OCI-M2 (cell line): ENCODE results near the gene ZNF454.

Source experiments
- DNase-seq: peaks from one replicate; lab custom pipeline; 2025; ENCODE audit not compliant: unreplicated experiment; lab: John Stamatoyannopoulos, UW

ZNF454 gene

DNA sequence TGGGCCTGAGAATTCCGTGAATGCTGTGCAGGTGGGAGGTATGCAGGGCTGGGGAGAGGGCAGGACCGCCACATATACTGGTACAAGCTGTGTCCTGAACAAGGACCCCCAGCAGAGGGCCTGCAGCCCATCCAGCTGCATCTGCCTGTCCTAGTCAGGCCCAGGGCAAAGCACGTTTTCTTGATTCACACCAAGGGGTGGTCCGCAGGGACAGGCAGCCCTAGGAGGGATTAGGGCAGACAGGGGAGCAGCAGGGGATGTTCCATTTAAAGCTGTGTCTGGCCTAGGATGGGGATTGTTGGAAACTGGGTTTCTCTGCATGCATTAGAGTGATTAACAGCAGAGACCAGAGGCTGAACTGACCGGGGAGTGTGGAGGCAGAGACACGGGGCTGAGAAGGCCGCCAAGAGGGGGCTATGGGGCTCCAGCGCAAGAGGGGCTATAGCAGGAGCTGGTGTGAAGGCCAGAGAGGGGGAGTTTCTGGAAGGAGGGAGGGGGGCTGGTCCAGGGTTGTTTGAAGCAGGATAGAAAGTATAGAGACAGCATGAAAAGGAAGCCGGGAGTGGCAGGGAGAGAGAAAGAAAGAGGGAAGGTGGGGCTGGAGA, 51.4 kb downstream of the ZNF454 start:
- DNase-seq: no peak

DNA sequence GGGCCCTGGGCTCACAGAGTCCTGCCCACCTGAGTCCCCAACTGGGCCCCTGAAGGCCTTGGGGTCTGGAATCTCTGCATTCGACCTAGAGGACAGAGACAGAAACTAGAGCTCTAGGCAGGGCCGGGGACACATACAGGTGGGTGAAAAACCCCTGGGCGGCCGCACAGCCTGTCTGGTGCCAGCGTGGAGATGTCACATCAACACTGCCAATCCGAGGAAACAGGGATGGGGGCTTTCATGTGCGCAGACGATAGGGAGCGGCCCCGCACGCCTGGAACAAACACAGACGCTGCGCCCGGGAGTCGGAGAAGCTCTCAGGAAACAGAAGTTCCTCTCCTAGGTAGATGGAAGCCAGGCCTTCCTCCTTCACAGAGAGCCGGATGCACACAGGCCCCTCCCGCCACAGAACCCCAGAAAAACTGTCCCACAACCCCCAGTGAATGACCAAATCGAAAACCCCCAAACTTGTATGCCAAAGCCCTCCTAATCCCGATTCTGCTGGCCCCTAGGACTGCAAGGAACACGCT, 52.3 kb downstream of the ZNF454 start:
- DNase-seq: no peak

DNA sequence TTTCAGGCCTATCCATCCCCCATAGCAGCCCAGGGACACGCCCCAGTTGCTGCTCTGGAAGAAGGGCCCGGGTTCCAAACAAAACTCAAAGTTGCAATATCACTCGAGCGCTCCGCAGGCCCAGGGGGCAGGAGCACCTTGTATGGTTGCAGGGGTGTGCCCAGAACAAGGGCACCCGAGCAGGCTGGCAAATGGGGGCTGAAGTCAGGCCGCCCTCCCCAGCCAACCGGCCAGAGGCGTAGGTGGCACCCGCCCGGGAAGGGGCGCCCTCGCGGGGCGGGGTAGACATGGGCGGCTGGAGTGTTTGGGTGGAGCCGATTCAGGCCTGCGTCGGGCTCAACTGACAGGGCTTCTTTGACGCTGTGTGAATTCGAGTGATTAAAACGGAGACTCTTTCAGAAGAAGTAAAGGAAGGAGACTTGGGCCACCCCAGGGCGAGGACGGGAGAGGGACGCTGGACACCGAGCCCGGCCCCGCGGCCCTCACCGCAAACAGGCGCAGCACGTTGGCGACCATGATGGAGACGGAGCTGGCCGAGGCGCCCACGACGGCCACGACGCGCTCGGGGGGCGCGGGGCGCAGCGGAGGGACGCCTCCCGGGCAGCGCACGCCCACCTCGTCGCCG, 53.1 kb downstream of the ZNF454 start:
- no peak for DNase-seq

DNA sequence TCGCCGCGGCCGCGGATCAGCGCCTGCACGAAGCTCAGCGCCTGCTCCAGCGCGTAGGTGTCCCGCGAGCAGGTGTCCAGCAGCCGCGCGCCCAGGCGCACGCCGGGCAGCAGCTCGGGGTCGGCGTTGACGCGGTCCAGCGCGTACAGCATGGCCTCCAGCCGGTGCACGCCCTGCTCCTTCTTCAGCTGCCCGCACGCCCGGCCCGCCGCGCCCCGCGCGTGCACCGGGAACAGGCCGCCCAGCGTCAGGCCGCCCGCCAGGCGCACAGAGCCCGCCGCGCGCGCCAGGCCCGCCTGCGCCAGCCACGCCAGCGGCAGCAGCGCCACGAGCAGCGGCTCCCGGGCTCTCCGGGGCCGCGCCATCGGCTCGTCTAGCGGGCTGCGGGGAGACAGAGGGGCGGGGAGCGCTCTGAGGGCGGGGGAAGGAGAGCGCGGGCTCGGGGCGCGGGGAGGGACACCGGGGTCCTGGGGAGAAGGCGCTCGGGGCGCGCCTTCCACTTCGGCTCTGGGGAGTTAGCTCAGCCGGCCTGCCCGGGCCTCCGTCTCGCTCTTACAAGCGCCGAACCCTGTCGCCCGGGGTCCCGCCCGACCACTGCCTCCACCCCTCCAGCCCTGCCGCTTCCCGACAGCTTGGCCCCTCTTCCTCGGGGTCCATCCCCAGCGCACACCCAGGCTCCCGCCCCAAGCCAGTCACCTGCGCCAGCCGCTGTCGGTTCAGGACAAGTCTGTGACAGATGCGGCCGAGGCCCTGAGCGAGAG, 53.8 kb downstream of the ZNF454 start, which contains the start of gene GRM6:
Gene GRM6 (minus strand): TSS at position 741 of the 761 bp plus-strand sequence. CDS start 376 bp downstream, at position 365.
- DNase-seq: no peak

DNA sequence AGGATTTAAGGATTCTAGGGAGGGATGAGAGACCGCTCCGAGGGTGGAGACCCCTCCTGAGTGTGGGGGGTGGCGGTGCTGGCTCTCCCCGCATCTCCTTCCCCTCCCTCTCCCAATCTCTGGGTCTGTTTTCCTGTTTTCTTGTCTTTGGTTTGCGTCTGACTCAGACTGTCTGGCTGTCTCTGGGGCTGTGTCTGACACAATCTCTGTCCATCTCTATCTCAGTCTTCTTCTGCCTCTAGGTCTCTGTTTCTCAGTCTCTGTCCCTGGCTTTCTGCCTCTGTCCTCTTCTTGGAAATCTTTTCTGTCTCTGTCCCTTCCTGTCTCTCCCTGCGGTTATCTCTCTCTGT, 54.3 kb downstream of the ZNF454 start:
- DNase-seq: no peak

DNA sequence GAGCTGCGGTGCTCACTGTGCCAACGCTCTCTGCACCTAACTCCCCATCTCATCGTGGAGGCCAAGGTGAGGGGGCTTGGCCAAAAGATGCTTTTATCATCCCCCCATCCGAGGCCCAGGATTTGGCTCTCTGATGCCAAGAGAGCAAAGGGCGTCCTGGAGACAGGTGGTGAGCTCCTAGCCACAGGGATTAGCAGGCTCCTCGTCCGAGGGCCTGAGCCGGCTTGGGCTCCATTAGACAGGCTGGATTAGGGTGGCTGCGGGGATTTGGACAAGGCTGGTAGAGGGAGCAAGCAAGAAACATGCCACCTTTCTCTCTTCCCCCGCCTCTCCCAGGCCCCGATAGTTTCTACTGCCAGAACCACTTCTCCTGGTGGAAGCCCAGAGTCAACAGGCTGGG, 55.2 kb downstream of the ZNF454 start:
- DNase-seq: no peak

DNA sequence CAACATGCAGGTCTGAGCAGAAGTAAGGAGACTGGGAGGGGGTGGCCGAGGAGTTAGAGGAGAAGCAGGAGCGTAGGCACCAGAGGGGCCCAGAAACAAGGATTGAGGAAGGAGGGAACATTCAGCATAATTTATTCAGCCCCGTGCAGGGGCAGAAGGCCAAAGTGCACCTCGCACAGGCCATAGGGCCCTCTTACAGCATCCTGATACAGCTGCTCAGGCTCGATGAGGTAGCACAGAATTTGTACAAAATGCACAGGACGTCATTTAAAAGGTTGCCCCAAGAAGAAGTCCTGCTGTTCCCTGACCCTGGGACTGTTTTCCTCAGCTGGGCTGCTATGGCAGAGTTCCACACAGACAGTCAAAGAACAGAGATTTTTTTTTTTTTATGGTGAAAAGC, 56.2 kb downstream of the ZNF454 start:
- DNase-seq: no peak

DNA sequence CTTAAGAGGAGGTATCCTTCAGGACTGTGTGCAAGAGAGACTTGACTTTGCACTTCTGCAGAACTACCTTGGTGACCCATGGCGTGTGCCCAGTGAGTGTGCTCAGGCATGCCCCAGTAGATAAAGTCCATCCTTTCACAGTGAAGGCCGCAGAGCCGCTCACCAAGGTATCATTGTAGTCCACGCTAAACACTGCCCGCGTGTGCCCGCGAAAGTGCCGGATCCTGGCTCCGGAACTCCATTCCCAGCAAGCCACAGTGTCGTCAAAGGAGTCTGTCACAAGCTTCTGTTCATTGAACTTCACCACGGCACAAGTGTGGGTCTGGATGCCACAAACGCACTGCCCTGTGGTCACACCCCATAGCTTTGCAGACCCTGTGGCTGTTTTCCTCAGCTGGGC, 57.4 kb downstream of the ZNF454 start:
- DNase-seq: no peak

DNA sequence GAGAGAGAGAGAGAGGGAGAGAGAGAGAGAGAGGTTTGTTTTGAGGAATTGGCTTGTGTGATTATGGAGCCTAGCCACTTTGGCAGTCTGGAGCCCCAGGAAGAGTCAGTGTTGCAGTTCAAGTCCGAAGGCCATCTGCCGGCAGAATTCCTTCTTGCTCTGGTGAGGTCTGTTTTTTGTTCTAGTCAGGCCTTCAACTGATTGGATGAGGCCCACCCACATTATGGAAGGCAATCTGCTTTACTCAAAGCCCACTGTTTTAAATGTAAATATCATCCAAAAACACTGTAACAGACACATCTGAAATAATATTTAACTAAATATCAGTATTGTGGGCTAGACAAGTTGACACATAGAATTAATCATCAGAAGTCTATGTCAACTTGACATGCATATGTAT, 65.6 kb downstream of the ZNF454 start:
- no peak for DNase-seq

DNA sequence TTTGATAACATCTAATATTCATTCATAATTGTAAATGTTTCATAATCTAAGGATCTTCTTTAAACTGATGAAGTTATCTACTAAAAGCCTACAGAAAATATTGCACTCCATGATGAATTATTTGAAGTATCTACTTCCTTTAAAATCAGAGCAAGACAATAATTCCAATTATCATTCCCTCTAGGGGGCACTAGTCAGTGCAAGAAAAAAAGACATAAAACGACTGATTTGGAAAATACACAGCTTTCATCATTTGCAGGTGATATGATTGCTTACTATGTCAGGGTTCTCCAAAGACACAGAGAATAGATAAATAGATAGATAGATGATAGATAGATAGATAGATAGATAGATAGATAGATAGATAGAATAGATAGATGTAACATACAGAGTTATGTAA, 67.7 kb downstream of the ZNF454 start:
- no peak for DNase-seq
